ENCODE measurements around the gene SOCS1. TPM values are rescaled to one million over a fixed set of nuclear protein-coding genes. Genes with fewer than 3 reads are reported as not detected.

Gene SOCS1
- total RNA-seq, 1 donor from 2014 or later: 1.5 TPM

DNA sequence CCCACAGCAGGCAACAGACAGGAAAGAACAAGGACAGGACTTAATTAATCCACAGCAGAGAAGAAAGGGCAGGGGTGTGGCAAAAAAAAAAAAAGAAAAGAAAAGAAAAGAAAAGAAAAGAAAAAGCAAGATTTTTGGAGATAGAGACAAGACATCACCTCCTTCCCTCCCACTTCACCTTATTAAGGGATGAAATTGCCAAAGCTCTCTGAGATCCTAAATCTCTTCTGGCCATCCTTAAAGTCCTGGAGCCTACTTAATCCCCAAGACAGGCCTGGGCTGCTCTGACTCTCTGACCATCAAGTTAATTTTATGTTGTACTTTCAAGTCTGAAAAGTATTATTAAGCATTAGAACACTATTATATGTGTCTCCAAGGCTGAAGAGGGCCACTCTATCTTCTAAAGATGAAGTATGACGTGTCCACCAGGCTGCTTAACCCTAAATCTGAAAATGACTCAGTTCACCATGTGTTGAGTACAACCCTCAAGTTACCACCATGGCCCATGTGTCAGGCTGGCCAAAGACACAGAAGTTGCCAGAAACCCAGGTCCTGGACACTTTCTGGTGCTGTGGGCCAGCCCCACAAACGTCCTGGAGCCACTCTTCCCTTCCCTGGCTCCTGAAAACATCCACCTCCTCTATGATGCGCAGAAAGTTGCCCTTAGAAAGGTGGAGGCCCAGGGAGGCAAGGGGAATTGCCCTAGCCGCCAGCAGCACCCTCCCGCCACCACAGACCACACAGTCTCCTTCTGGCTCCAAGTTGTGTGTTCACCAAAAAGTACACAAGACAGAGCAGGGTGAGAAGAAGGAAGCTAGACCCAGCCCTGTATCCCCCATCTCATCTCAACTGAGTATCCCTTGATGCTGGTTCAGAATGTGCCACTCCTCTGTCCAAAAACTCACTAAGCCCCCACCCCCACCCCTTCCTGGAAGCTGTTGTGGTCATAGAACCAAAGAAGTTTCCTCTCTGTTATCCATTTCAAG is 2.7 kb downstream of the SOCS1 start:
- TF ChIP-seq, protein P1, sequence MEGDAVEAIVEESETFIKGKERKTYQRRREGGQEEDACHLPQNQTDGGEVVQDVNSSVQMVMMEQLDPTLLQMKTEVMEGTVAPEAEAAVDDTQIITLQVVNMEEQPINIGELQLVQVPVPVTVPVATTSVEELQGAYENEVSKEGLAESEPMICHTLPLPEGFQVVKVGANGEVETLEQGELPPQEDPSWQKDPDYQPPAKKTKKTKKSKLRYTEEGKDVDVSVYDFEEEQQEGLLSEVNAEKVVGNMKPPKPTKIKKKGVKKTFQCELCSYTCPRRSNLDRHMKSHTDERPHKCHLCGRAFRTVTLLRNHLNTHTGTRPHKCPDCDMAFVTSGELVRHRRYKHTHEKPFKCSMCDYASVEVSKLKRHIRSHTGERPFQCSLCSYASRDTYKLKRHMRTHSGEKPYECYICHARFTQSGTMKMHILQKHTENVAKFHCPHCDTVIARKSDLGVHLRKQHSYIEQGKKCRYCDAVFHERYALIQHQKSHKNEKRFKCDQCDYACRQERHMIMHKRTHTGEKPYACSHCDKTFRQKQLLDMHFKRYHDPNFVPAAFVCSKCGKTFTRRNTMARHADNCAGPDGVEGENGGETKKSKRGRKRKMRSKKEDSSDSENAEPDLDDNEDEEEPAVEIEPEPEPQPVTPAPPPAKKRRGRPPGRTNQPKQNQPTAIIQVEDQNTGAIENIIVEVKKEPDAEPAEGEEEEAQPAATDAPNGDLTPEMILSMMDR (conservative IDR thresholded peaks at IDR 0.05; ENCODE audit: low read depth, low read length): no peak
- DNase-seq (ENCODE audit: low read depth): no peak
- H3K4me3 ChIP-seq (ENCODE audit: low read depth, low read length): no peak overlapping the region

DNA sequence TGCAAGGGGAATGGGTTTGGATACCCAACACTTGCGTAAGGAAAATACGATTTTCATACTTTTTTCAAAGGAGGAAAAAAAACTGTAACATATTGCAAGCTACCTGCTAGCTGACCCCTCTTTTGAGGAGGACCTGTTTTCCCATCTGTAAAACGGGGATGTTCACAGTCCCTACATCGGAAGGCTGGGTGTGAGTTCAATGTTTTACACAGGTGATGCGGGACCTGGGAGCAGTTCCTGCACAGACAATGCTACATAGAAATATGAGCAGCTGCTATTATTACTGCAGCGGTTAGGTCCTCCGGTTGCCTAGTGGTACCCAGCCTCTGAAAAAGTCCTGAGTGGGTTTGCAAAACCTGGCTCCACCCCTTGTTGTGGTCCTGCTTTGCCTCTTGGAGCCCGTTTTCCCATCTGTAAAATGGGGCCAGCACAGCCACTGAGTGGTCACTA is 3.5 kb downstream of the SOCS1 start:
- DNase-seq (ENCODE audit: low read depth): no peak
- no peak overlapping the region for H3K4me3 ChIP-seq (ENCODE audit: low read depth, low read length)
- TF ChIP-seq, protein P1 (conservative IDR thresholded peaks at IDR 0.05; ENCODE audit: low read depth, low read length): no peak

DNA sequence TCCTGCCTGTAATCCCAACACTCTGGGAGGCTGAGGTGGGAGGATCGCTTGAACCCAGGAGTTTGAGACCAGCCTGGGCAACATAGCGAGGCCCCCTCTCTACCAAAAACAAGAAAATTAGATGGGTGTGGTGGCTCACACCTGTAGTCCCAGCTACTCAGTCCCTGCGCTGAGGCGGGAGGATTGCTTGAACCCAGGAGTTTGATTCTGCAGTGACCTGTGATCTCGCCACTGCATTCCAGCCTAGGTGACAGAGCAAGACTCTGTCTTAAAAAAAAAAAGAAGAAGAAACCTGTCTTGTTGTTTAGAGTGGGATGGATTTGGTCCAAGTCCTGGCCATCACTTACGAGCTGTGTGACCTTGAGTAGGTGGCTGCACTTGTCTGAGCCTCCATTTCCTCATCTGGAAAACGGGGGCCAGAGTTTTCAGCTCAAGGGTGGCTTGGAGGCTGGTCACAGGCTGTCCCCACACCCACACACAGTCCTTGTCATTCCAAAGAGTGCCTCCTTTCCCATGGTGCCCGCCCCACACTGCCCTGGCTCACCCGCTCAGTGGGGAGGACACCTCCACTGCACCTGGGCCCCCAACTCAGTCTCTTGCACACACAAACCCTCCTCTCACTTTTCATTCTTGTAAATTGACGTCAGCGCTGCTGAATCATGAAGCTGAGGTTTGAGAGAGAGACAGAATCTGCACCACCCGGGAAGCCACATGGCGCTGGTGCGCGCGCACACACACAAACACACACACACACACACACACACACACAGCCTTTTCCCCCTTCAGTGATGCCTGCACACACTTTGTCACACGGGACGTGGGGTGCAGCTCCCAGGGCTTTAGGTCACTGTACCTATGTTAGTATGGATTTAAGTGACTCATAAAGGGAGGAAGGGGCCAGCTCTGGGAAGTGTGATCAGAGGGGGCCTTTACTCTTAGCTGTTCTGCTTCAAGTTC is 4.2 kb downstream of the SOCS1 start:
- no peak for DNase-seq (ENCODE audit: low read depth)
- TF ChIP-seq, protein P1 (conservative IDR thresholded peaks at IDR 0.05; ENCODE audit: low read depth, low read length): no peak
- H3K4me3 ChIP-seq (ENCODE audit: low read depth, low read length): no peak overlapping the region

DNA sequence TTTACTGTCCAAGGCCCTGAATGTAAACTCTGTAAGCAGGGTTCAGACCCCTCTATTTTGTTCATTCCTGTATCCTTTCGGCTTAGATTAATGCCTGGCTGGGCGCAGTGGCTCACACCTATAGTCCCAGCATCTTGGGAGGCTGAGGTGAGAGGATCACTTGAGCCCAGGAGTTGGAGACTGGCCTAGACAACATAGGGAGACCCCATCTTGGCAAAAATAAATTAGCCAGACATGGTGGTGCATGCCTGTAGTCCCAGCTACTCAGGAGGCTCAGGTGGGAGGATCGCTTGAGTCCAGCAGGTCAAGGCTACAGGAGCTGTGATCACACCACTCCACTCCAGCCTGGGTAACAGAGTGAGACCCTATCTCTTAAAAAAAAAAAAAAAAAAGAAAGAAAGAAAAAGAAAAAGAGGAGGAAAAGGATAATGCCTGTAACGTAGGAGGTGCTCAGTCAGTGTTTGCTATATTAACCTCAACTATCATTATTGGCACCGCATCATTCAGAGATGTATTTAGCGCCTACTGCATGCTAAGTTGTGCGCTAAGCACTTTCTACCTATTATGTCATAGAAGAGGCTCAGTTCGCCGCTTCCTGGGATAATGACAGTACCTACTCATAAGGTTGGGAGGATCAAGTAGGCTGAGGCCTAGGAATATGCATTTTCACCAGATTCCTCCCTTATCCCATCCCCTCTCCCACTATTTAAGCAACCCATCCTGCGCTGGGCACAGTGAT is 5.0 kb downstream of the SOCS1 start:
- TF ChIP-seq, protein P1 (conservative IDR thresholded peaks at IDR 0.05; ENCODE audit: low read depth, low read length): no peak
- no peak for DNase-seq (ENCODE audit: low read depth)
- no peak overlapping the region for H3K4me3 ChIP-seq (ENCODE audit: low read depth, low read length)

DNA sequence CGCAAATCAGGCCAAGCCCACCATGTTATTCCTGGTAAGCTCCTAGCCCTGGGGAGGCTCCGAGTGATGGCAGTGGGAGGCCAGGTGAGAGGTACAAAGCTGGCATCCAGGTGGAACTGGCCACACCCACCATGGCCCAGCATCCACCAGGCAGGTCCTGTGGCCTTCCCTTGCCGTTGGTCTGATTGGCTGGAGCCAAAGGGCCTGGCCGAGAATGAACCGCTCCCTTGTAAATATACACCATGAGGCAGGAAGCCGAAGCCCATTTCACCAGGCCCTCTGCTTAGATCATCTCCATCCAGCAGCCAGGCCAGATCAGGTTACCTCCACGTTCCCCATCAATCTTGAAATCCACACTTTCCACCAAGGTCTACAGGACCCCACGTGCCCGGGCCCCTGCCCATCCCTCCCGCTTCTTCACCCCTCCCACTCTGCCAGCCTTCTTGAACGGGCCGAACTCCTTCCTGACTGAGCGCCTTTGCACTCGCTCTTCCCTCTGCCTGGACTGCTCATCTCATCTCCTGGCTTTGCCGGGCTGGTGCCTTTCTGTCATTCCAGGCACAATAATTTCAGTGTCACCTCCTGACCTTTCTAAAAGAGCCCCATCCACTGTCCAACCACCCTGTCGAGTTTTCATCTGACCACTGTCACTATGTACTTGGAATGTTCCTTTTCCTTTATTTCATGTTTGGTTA is 5.8 kb downstream of the SOCS1 start:
- no peak for DNase-seq (ENCODE audit: low read depth)
- H3K4me3 ChIP-seq (ENCODE audit: low read depth, low read length): no peak overlapping the region
- TF ChIP-seq, protein P1 (conservative IDR thresholded peaks at IDR 0.05; ENCODE audit: low read depth, low read length): no peak

Measured in epithelial cell of proximal tubule (primary cell).